A549 (cell line): ENCODE data around the gene MX2.

Source experiments
- NFE2L2 ChIP-seq: fragments of 150-350 bp; conservative IDR thresholded peaks from 2 replicates; pipeline ENCODE4 v1.6.1; 2014; ENCODE audit warnings: low read length
- TF ChIP-seq, protein P1 (sequence below): fragments of 250-450 bp; sonication (Bioruptor Pico); IDR thresholded peaks from 2 replicates; pipeline ENCODE4 v1.5.0; 2021; ENCODE audit warnings: mild to moderate bottlenecking, moderate library complexity, borderline replicate concordance
- TF ChIP-seq, protein P2 (sequence below): IDR thresholded peaks from 2 replicates; pipeline ENCODE4 v1.6.1; 2012; ENCODE audit warnings: low read depth, borderline replicate concordance

DNA sequence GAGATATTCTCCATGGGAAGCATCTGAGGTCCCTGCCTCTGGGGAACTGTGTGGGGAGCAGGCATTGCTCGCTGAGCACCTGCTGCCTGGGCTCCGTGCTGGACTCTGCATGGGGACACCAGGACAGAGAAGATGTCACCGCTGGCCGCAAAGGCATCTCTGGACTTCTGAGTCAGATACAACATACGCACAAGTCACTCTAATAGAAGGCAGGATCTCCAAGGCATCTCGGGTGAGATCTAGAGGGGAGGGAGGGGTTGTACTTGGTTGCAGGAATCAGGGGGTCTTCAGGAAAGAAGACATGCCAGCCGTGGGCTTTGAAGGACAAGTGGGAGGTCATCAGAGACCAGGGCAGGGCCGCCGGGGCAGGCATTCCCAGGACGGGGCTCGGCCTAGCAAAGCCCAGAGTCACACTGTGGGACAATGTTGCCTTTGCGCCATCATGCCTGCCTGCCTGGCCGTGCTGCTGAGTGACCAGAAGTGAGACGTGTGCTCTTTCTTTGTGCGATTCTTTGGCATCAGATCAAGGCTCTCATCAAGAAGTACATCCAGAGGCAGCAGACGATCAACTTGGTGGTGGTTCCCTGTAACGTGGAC is 28.3 kb downstream of the MX2 start:
- TF ChIP-seq NFE2L2 = no peak
- TF ChIP-seq, protein P1, sequence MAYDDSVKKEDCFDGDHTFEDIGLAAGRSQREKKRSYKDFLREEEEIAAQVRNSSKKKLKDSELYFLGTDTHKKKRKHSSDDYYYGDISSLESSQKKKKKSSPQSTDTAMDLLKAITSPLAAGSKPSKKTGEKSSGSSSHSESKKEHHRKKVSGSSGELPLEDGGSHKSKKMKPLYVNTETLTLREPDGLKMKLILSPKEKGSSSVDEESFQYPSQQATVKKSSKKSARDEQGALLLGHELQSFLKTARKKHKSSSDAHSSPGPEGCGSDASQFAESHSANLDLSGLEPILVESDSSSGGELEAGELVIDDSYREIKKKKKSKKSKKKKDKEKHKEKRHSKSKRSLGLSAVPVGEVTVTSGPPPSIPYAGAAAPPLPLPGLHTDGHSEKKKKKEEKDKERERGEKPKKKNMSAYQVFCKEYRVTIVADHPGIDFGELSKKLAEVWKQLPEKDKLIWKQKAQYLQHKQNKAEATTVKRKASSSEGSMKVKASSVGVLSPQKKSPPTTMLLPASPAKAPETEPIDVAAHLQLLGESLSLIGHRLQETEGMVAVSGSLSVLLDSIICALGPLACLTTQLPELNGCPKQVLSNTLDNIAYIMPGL (CRISPR knock-in tag) = no peak
- TF ChIP-seq, protein P2, sequence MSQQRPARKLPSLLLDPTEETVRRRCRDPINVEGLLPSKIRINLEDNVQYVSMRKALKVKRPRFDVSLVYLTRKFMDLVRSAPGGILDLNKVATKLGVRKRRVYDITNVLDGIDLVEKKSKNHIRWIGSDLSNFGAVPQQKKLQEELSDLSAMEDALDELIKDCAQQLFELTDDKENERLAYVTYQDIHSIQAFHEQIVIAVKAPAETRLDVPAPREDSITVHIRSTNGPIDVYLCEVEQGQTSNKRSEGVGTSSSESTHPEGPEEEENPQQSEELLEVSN = no peak
